Neural progenitor cell (in vitro differentiated cells): ENCODE measurements around the gene RERE. TPM values are rescaled to one million over a fixed set of nuclear protein-coding genes. Genes with fewer than 3 reads are reported as not detected.

Experiments used
- DNase-seq: peaks from one replicate; pipeline ENCODE4 v3.0.0-alpha.2; 2016; ENCODE audit warnings: low spot score
- H2AFZ ChIP-seq: fragments of 200-600 bp; sonication (generic); replicated peaks from 2 replicates; pipeline ENCODE4 v1.6.1; 2016; ENCODE audit warnings: antibody characterized with exemption
- H3F3A ChIP-seq: fragments of 200-600 bp; sonication (generic); 2 replicates; pipeline ENCODE4 v1.6.1; 2016; ENCODE audit warnings: antibody characterized with exemption, low read depth
- H3K27ac ChIP-seq: fragments of 200-600 bp; sonication (generic); 2 replicates; pipeline ENCODE4 v1.5.1; 2016; ENCODE audit warnings: mild to moderate bottlenecking
- H3K27me3 ChIP-seq: fragments of 200-600 bp; sonication (generic); 2 replicates; pipeline ENCODE4 v1.6.1; 2016; ENCODE audit warnings: mild to moderate bottlenecking, moderate library complexity
- H3K36me3 ChIP-seq: fragments of 200-600 bp; sonication (generic); 2 replicates; pipeline ENCODE4 v1.5.1; 2016
- H3K4me1 ChIP-seq: fragments of 200-600 bp; sonication (generic); 2 replicates; pipeline ENCODE4 v1.6.1; 2016; ENCODE audit warnings: mixed run types
- H3K4me2 ChIP-seq: fragments of 200-600 bp; sonication (generic); 2 replicates; pipeline ENCODE4 v1.6.1; 2016
- H3K4me3 ChIP-seq: fragments of 200-600 bp; sonication (generic); 2 replicates; pipeline ENCODE4 v1.5.1; 2016
- H3K79me2 ChIP-seq: fragments of 200-600 bp; sonication (generic); 2 replicates; pipeline ENCODE4 v1.6.1; 2016; ENCODE audit warnings: low read depth
- H3K9ac ChIP-seq: fragments of 200-600 bp; sonication (generic); 2 replicates; pipeline ENCODE4 v1.6.1; 2016
- H3K9me3 ChIP-seq: fragments of 200-600 bp; sonication (generic); 2 replicates; pipeline ENCODE4 v1.5.1; 2016; ENCODE audit warnings: low read depth
- H4K20me1 ChIP-seq: fragments of 200-600 bp; sonication (generic); 2 replicates; pipeline ENCODE4 v1.6.1; 2016; ENCODE audit warnings: low read depth
- H3K27ac Mint-ChIP-seq: 3 replicates; pipeline ENCODE4 v1.8.0; 2021; ENCODE audit warnings: mixed read lengths
- H3K27me3 Mint-ChIP-seq: 2 replicates; pipeline ENCODE4 v1.8.0; 2022; ENCODE audit warnings: low read depth, mild to moderate bottlenecking, inconsistent platforms, moderate library complexity, mixed read lengths; ENCODE audit not compliant: insufficient read depth
- H3K36me3 Mint-ChIP-seq: 3 replicates; pipeline ENCODE4 v1.8.0; 2021; ENCODE audit warnings: mixed read lengths
- H3K4me1 Mint-ChIP-seq: 3 replicates; pipeline ENCODE4 v1.8.0; 2021; ENCODE audit warnings: mixed read lengths
- H3K4me3 Mint-ChIP-seq: 3 replicates; pipeline ENCODE4 v1.8.0; 2021; ENCODE audit warnings: mild to moderate bottlenecking, moderate library complexity, mixed read lengths
- H3K9me3 Mint-ChIP-seq: 3 replicates; pipeline ENCODE4 v1.8.0; 2020; ENCODE audit warnings: mixed read lengths
- EZH2 ChIP-seq: fragments of 200-600 bp; sonication (generic); IDR thresholded peaks from 2 replicates; pipeline ENCODE4 v1.6.1; 2017; ENCODE audit warnings: antibody characterized with exemption, mild to moderate bottlenecking, moderate library complexity
- EZH2phosphoT487 ChIP-seq: fragments of 200-600 bp; sonication (generic); IDR thresholded peaks from 2 replicates; pipeline ENCODE4 v1.6.1; 2017; ENCODE audit warnings: antibody characterized with exemption
- total RNA-seq: library from RNA; depleted of rRNA; stranded (reverse); fragments of >200 nt; gene quantifications from 2 replicates; pipeline ENCODE4 v1.2.3, GENCODE V29; 2015; ENCODE audit warnings: low replicate concordance
- TF ChIP-seq, protein P1 (sequence below): fragments of 200-600 bp; sonication (generic); IDR thresholded peaks from 2 replicates; pipeline ENCODE4 v1.5.1; 2017; ENCODE audit warnings: antibody characterized with exemption, mild to moderate bottlenecking

RERE gene
- total RNA-seq, 1 donor from 2014 or later = 29.8 TPM

DNA sequence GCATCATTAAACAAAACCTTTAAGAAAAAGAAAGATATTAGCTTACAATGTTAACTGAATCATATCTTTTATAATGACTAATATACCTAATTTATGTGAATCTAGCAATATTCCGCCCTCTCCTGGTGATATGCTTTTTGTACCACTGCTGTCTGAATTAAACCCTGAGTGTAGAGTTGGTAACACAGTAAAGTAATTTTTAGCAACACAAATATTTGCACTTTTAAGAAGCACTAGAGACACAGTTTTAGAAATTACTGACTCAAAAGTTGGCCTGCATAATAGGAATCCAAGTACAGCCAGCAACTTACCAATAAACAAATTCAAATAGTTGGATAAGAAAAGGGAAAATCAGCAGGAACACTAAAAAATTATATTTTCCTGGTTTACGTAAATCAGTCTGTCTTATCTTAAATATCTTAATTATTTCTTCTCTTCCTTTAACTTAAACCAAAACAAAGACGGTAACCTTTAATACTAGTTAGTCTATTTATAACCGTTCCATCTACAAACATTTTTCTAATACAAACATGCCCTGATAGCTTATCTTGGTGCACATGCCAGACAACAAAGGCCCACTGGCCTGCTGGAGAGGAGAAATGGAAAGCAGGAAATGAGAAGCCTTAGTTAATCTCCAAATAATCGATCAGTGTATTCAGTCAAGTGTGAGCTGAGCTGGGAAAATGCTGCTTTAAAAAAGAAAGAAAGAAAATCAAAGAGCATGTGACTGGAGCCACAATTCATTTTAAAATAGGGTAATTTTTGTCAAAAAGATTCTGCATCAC, 246.0 kb downstream of the RERE start:
- Histone ChIP-seq H3K4me3 (no peak overlapping the region), H3K9ac (no peak overlapping the region), H3K27me3 (no peaks in the 10 kb centered on the region), H4K20me1 (peaks cover 12% of the 10 kb centered on the region), H3K79me2 (peaks cover 96% of the 10 kb centered on the region), H3K36me3 (no peaks in the 10 kb centered on the region), H3F3A (peaks cover 8% of the 10 kb centered on the region), H2AFZ (no peak overlapping the region), H3K27ac (peak overlapping the region; percentile 79), H3K4me1 (peaks cover 27% of the 10 kb centered on the region), H3K9me3 (no peaks in the 10 kb centered on the region), H3K4me2 (peak overlapping the region; percentile 56)
- peak overlapping the region; percentile 95 for H3K27ac Mint-ChIP-seq
- H3K4me3 Mint-ChIP-seq = peak overlapping the region; percentile 7
- peak; percentile 61 for DNase-seq
- H3K9me3 Mint-ChIP-seq = no peaks in the 10 kb centered on the region
- H3K4me1 Mint-ChIP-seq = peaks cover 36% of the 10 kb centered on the region
- H3K36me3 Mint-ChIP-seq = peaks cover 13% of the 10 kb centered on the region
- no peaks in the 10 kb centered on the region for H3K27me3 Mint-ChIP-seq
- TF ChIP-seq EZH2 = no peak
- TF ChIP-seq, protein P1, sequence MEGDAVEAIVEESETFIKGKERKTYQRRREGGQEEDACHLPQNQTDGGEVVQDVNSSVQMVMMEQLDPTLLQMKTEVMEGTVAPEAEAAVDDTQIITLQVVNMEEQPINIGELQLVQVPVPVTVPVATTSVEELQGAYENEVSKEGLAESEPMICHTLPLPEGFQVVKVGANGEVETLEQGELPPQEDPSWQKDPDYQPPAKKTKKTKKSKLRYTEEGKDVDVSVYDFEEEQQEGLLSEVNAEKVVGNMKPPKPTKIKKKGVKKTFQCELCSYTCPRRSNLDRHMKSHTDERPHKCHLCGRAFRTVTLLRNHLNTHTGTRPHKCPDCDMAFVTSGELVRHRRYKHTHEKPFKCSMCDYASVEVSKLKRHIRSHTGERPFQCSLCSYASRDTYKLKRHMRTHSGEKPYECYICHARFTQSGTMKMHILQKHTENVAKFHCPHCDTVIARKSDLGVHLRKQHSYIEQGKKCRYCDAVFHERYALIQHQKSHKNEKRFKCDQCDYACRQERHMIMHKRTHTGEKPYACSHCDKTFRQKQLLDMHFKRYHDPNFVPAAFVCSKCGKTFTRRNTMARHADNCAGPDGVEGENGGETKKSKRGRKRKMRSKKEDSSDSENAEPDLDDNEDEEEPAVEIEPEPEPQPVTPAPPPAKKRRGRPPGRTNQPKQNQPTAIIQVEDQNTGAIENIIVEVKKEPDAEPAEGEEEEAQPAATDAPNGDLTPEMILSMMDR = peak; percentile 19

GRCh38 chr1:8570465-8570864, 247.0 kb downstream of the RERE start:
- no peak overlapping the region for H3K9ac ChIP-seq
- H3K4me3 ChIP-seq = no peak overlapping the region
- peaks cover 32% of the 10 kb centered on the region for H3K4me1 Mint-ChIP-seq
- DNase-seq = no peak
- no peak overlapping the region for H3K4me2 ChIP-seq
- peaks cover 8% of the 10 kb centered on the region for H3F3A ChIP-seq
- no peak overlapping the region for H3K27ac ChIP-seq
- peaks cover 15% of the 10 kb centered on the region for H4K20me1 ChIP-seq
- peaks cover 15% of the 10 kb centered on the region for H3K36me3 Mint-ChIP-seq
- H3K36me3 ChIP-seq = no peaks in the 10 kb centered on the region
- H3K27ac Mint-ChIP-seq = peak overlapping the region; percentile 98
- no peak for TF ChIP-seq EZH2phosphoT487
- TF ChIP-seq, protein P1 = no peak
- TF ChIP-seq EZH2 = no peak
- H3K27me3 Mint-ChIP-seq = no peaks in the 10 kb centered on the region
- peaks cover 27% of the 10 kb centered on the region for H3K4me1 ChIP-seq
- H3K9me3 ChIP-seq = no peaks in the 10 kb centered on the region
- peak overlapping the region; percentile 4 for H3K4me3 Mint-ChIP-seq
- H3K27me3 ChIP-seq = no peaks in the 10 kb centered on the region
- no peak overlapping the region for H2AFZ ChIP-seq
- no peaks in the 10 kb centered on the region for H3K9me3 Mint-ChIP-seq
- H3K79me2 ChIP-seq = peaks cover 96% of the 10 kb centered on the region

DNA sequence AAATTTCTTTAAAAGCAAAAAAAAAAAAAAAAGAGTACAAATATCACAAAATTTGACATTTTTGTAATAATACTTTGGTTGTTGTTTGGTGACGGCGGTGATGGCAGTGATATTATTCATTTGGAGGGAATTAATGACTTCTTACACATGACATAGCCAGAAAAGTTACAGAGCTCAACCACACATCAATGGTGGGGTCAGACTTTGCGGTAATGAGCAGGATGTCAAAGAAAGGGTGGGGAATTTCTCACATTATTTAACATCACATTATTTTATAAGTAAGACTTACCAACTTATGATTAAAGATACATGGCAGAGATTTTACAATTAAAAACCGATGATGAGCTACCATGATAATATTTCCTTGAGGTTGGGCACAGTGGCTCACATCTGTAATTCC, 248.2 kb downstream of the RERE start:
- DNase-seq = no peak
- no peaks in the 10 kb centered on the region for H3K36me3 ChIP-seq
- no peak overlapping the region for H3K27ac ChIP-seq
- peaks cover 23% of the 10 kb centered on the region for H4K20me1 ChIP-seq
- no peak overlapping the region for H2AFZ ChIP-seq
- no peaks in the 10 kb centered on the region for H3K27me3 ChIP-seq
- H3K4me1 ChIP-seq = peaks cover 27% of the 10 kb centered on the region
- Mint-ChIP-seq H3K27ac (no peak overlapping the region), H3K9me3 (no peaks in the 10 kb centered on the region), H3K4me1 (peaks cover 33% of the 10 kb centered on the region), H3K27me3 (no peaks in the 10 kb centered on the region), H3K36me3 (peaks cover 13% of the 10 kb centered on the region), H3K4me3 (no peak overlapping the region)
- no peaks in the 10 kb centered on the region for H3K9me3 ChIP-seq
- H3K9ac ChIP-seq = no peak overlapping the region
- H3F3A ChIP-seq = peaks cover 8% of the 10 kb centered on the region
- TF ChIP-seq, protein P1 = no peak
- TF ChIP-seq EZH2 (no peak), EZH2phosphoT487 (no peak)
- H3K4me2 ChIP-seq = no peak overlapping the region
- H3K79me2 ChIP-seq = peaks cover 98% of the 10 kb centered on the region
- H3K4me3 ChIP-seq = no peak overlapping the region
